CD8-positive, alpha-beta memory T cell (primary cell): ENCODE measurements around the gene NHS. TPM values are rescaled to one million over a fixed set of nuclear protein-coding genes. Genes with fewer than 3 reads are reported as not detected.

Experiments
- CTCF ChIA-PET: fragments of 350-600 bp; sonication (Branson Sonifier 250); formaldehyde crosslinking; loops from one replicate; lab custom pipeline; 2021; ENCODE audit warnings: antibody characterized with exemption; lab: Charles Lee
- POLR2A ChIA-PET: fragments of 350-600 bp; sonication (Branson Sonifier 250); formaldehyde crosslinking; loops from one replicate; lab custom pipeline; 2021; ENCODE audit warnings: antibody characterized with exemption; lab: Charles Lee
- DNase-seq, 5 donors: peaks; one replicate each; pipeline versions ENCODE4 v3.0.0 to v3.0.0-alpha.2; 2020 to 2022; ENCODE audit warnings: mixed read lengths in 1 of 5
- H3K27ac ChIP-seq: one replicate; pipeline ENCODE4 v1.7.0; 2013; ENCODE audit warnings: low read depth, mild to moderate bottlenecking, low read length, moderate library complexity
- H3K27me3 ChIP-seq: 2 replicates; pipeline ENCODE4 v1.7.0; 2013; ENCODE audit warnings: low read length, mild to moderate bottlenecking; ENCODE audit not compliant: insufficient read depth, poor library complexity, severe bottlenecking
- H3K36me3 ChIP-seq: 2 replicates; pipeline ENCODE4 v1.7.0; 2013; ENCODE audit warnings: mild to moderate bottlenecking, low read length, moderate library complexity; ENCODE audit not compliant: insufficient read depth
- H3K4me1 ChIP-seq: 2 replicates; pipeline ENCODE4 v1.7.0; 2013; ENCODE audit warnings: mild to moderate bottlenecking, low read length, moderate library complexity; ENCODE audit not compliant: insufficient read depth
- H3K4me3 ChIP-seq: 2 replicates; pipeline ENCODE4 v1.7.0; 2013; ENCODE audit warnings: mild to moderate bottlenecking, low read length
- H3K9me3 ChIP-seq: 2 replicates; pipeline ENCODE4 v1.7.0; 2013; ENCODE audit warnings: mild to moderate bottlenecking, low read length
- H3K27ac Mint-ChIP-seq, 8 donors: one replicate each; pipeline ENCODE4 v1.8.0; 2020 to 2021; ENCODE audit warnings: mixed read lengths in 8 of 8, mild to moderate bottlenecking in 6 of 8, inconsistent platforms in 3 of 8, moderate library complexity in 3 of 8
- H3K27me3 Mint-ChIP-seq, 2 donors: one replicate each; pipeline ENCODE4 v1.8.0; 2020 to 2021; ENCODE audit warnings: mixed read lengths in 2 of 2, mild to moderate bottlenecking in 1 of 2, moderate library complexity in 1 of 2
- H3K36me3 Mint-ChIP-seq, 3 donors: one replicate each; pipeline ENCODE4 v1.8.0; 2020 to 2021; ENCODE audit warnings: mixed read lengths in 3 of 3, inconsistent platforms in 1 of 3, mild to moderate bottlenecking in 1 of 3
- H3K4me1 Mint-ChIP-seq, 3 donors: one replicate each; pipeline ENCODE4 v1.8.0; 2020 to 2021; ENCODE audit warnings: mixed read lengths in 3 of 3, inconsistent platforms in 1 of 3, mild to moderate bottlenecking in 1 of 3
- H3K4me3 Mint-ChIP-seq, 7 donors: one replicate each; pipeline ENCODE4 v1.8.0; 2020 to 2021; ENCODE audit warnings: mixed read lengths in 7 of 7, mild to moderate bottlenecking in 6 of 7, moderate library complexity in 4 of 7, inconsistent platforms in 2 of 7
- H3K9me3 Mint-ChIP-seq, 5 donors: one replicate each; pipeline ENCODE4 v1.8.0; 2020 to 2022; ENCODE audit warnings: mixed read lengths in 5 of 5, mild to moderate bottlenecking in 3 of 5, moderate library complexity in 2 of 5, inconsistent platforms in 1 of 5
- polyA plus RNA-seq: library from polyadenylated mRNA; unstranded; fragments of 300-500 nt; fragmentation: Illumina TruSeq; gene quantifications from one replicate; pipeline ENCODE4 v1.2.3, GENCODE V29; 2021
- total RNA-seq, 2 experiments: library from RNA; stranded (reverse); gene quantifications; one replicate each; pipeline ENCODE4 v1.2.3, GENCODE V29; 2021

The NHS gene
- total and polyA plus RNA-seq, 3 experiments from 2014 or later, result 9.6 to 11.3 TPM; not detected in 1

- no peak overlapping the region for H3K27ac Mint-ChIP-seq
- no peaks in the 10 kb centered on the region for H3K36me3 Mint-ChIP-seq
- Histone ChIP-seq H3K27me3 (no peaks in the 10 kb centered on the region), H3K9me3 (no peaks in the 10 kb centered on the region), H3K36me3 (no peaks in the 10 kb centered on the region), H3K4me3 (no peak overlapping the region), H3K27ac (no peak overlapping the region), H3K4me1 (no peaks in the 10 kb centered on the region)
- ChIA-PET CTCF (no interaction called here), POLR2A (no interaction called here)
- H3K9me3 Mint-ChIP-seq, result peaks cover 0 to 2% (median 0%) of the 10 kb centered on the region in 5 donors
- H3K4me3 Mint-ChIP-seq, result no peak overlapping the region
- no peak for DNase-seq
- no peaks in the 10 kb centered on the region for H3K27me3 Mint-ChIP-seq
- H3K4me1 Mint-ChIP-seq, result peaks cover 0 to 5% (median 0%) of the 10 kb centered on the region in 3 donors
Measured at GRCh38 chrX:17597327-17597726, 222.3 kb downstream of the NHS start.

- DNase-seq, result no peak
- ChIA-PET CTCF (no interaction called here), POLR2A (no interaction called here)
- Mint-ChIP-seq H3K4me3 (no peak overlapping the region), H3K9me3 (peaks cover 0 to 2% (median 0%) of the 10 kb centered on the region in 5 donors), H3K27ac (no peak overlapping the region), H3K27me3 (no peaks in the 10 kb centered on the region), H3K4me1 (peaks cover 0 to 5% (median 0%) of the 10 kb centered on the region in 3 donors), H3K36me3 (no peaks in the 10 kb centered on the region)
- H3K27ac ChIP-seq, result no peak overlapping the region
- no peaks in the 10 kb centered on the region for H3K27me3 ChIP-seq
- H3K9me3 ChIP-seq, result no peaks in the 10 kb centered on the region
- H3K36me3 ChIP-seq, result no peaks in the 10 kb centered on the region
- H3K4me3 ChIP-seq, result no peak overlapping the region
- no peaks in the 10 kb centered on the region for H3K4me1 ChIP-seq
Measured at GRCh38 chrX:17597836-17598439, 222.9 kb downstream of the NHS start.

- H3K27me3 Mint-ChIP-seq, result no peaks in the 10 kb centered on the region
- no peak overlapping the region for H3K27ac ChIP-seq
- H3K27ac Mint-ChIP-seq, result no peak overlapping the region
- no peaks in the 10 kb centered on the region for H3K9me3 ChIP-seq
- no peak for DNase-seq
- H3K9me3 Mint-ChIP-seq, result no peaks in the 10 kb centered on the region
- no peaks in the 10 kb centered on the region for H3K27me3 ChIP-seq
- H3K4me1 ChIP-seq, result no peaks in the 10 kb centered on the region
- ChIA-PET CTCF (no interaction called here), POLR2A (no interaction called here)
- no peaks in the 10 kb centered on the region for H3K36me3 Mint-ChIP-seq
- no peaks in the 10 kb centered on the region for H3K36me3 ChIP-seq
- H3K4me1 Mint-ChIP-seq, result no peaks in the 10 kb centered on the region
- no peak overlapping the region for H3K4me3 Mint-ChIP-seq
- H3K4me3 ChIP-seq, result no peak overlapping the region
Measured at GRCh38 chrX:17601441-17602200, 226.6 kb downstream of the NHS start.

- no peaks in the 10 kb centered on the region for H3K36me3 ChIP-seq
- CTCF ChIA-PET, result no interaction called here
- Mint-ChIP-seq H3K36me3 (no peaks in the 10 kb centered on the region), H3K27ac (peak overlapping the region in 1 of 8 donors; percentile 72), H3K9me3 (no peaks in the 10 kb centered on the region), H3K27me3 (no peaks in the 10 kb centered on the region), H3K4me3 (no peak overlapping the region), H3K4me1 (no peaks in the 10 kb centered on the region)
- no peak overlapping the region for H3K4me3 ChIP-seq
- H3K9me3 ChIP-seq, result no peaks in the 10 kb centered on the region
- no peak overlapping the region for H3K27ac ChIP-seq
- POLR2A ChIA-PET, result no interaction called here
- no peak for DNase-seq
- no peaks in the 10 kb centered on the region for H3K4me1 ChIP-seq
- no peaks in the 10 kb centered on the region for H3K27me3 ChIP-seq
Measured at GRCh38 chrX:17602245-17602644, 227.2 kb downstream of the NHS start.

- Histone ChIP-seq H3K9me3 (no peaks in the 10 kb centered on the region), H3K27ac (no peak overlapping the region), H3K4me1 (no peaks in the 10 kb centered on the region), H3K4me3 (no peak overlapping the region), H3K36me3 (no peaks in the 10 kb centered on the region), H3K27me3 (no peaks in the 10 kb centered on the region)
- ChIA-PET POLR2A (no interaction called here), CTCF (no interaction called here)
- Mint-ChIP-seq H3K36me3 (no peaks in the 10 kb centered on the region), H3K4me1 (no peaks in the 10 kb centered on the region), H3K4me3 (no peak overlapping the region), H3K27me3 (no peaks in the 10 kb centered on the region), H3K9me3 (no peaks in the 10 kb centered on the region), H3K27ac (no peak overlapping the region)
- DNase-seq, result no peak
Measured at GRCh38 chrX:17603196-17603595, 228.2 kb downstream of the NHS start.

- Mint-ChIP-seq H3K27me3 (no peaks in the 10 kb centered on the region), H3K27ac (no peak overlapping the region), H3K4me1 (no peaks in the 10 kb centered on the region), H3K9me3 (no peaks in the 10 kb centered on the region), H3K4me3 (no peak overlapping the region), H3K36me3 (no peaks in the 10 kb centered on the region)
- Histone ChIP-seq H3K27me3 (no peaks in the 10 kb centered on the region), H3K9me3 (no peaks in the 10 kb centered on the region), H3K4me1 (no peaks in the 10 kb centered on the region), H3K4me3 (no peak overlapping the region), H3K36me3 (no peaks in the 10 kb centered on the region), H3K27ac (no peak overlapping the region)
- DNase-seq, result no peak
- ChIA-PET POLR2A (no interaction called here), CTCF (no interaction called here)
Measured at GRCh38 chrX:17605676-17606075, 230.7 kb downstream of the NHS start.

GRCh38 chrX:17606231-17606630 is 231.2 kb downstream of the NHS start:
- no peak overlapping the region for H3K4me3 Mint-ChIP-seq
- no peaks in the 10 kb centered on the region for H3K9me3 Mint-ChIP-seq
- no peak overlapping the region for H3K27ac ChIP-seq
- ChIA-PET CTCF (no interaction called here), POLR2A (no interaction called here)
- H3K36me3 ChIP-seq, result no peaks in the 10 kb centered on the region
- H3K9me3 ChIP-seq, result no peaks in the 10 kb centered on the region
- no peak overlapping the region for H3K27ac Mint-ChIP-seq
- H3K4me3 ChIP-seq, result no peak overlapping the region
- H3K4me1 Mint-ChIP-seq, result no peaks in the 10 kb centered on the region
- DNase-seq, result no peak
- no peaks in the 10 kb centered on the region for H3K27me3 ChIP-seq
- no peaks in the 10 kb centered on the region for H3K4me1 ChIP-seq
- no peaks in the 10 kb centered on the region for H3K27me3 Mint-ChIP-seq
- no peaks in the 10 kb centered on the region for H3K36me3 Mint-ChIP-seq

- H3K9me3 Mint-ChIP-seq, result no peaks in the 10 kb centered on the region
- POLR2A ChIA-PET, result no interaction called here
- H3K4me3 Mint-ChIP-seq, result no peak overlapping the region
- no peak overlapping the region for H3K4me3 ChIP-seq
- no peaks in the 10 kb centered on the region for H3K36me3 Mint-ChIP-seq
- H3K36me3 ChIP-seq, result no peaks in the 10 kb centered on the region
- CTCF ChIA-PET, result no interaction called here
- no peak for DNase-seq
- H3K4me1 ChIP-seq, result no peaks in the 10 kb centered on the region
- H3K27ac ChIP-seq, result no peak overlapping the region
- H3K27me3 Mint-ChIP-seq, result no peaks in the 10 kb centered on the region
- H3K9me3 ChIP-seq, result no peaks in the 10 kb centered on the region
- H3K4me1 Mint-ChIP-seq, result peaks cover 0 to 6% (median 3%) of the 10 kb centered on the region in 3 donors
- H3K27ac Mint-ChIP-seq, result no peak overlapping the region
- H3K27me3 ChIP-seq, result no peaks in the 10 kb centered on the region
Measured at GRCh38 chrX:17608888-17609287, 233.9 kb downstream of the NHS start.
